Hematopoietic multipotent progenitor cell treated with erythropoietin and hydrocortisone succinate and interleukin-3 and kit ligand, for 8 days (in vitro differentiated cells): Measurements from ENCODE around the gene TNRC6A.
"Not testable (repeated sequence)": the region's sequence is repeated elsewhere in the genome, so short reads cannot be mapped to it uniquely, and the experiment has no call there.

Experiments
- DNase-seq: peaks from one replicate; pipeline ENCODE4 v3.0.0-alpha.2; 2015

TNRC6A gene

GRCh38 chr16:24848065-24848464 is 118.6 kb downstream of the TNRC6A start:
- no peak for DNase-seq

GRCh38 chr16:24849641-24850040 is 120.2 kb downstream of the TNRC6A start:
- DNase-seq: no peak

- no peak for DNase-seq
These were observed 121.0 kb downstream of the TNRC6A start for GRCh38 chr16:24850289-24850938.

GRCh38 chr16:24851700-24852099 is 122.2 kb downstream of the TNRC6A start:
- DNase-seq: no peak

- DNase-seq: no peak
These were observed 122.8 kb downstream of the TNRC6A start for GRCh38 chr16:24852281-24852721.

GRCh38 chr16:24853169-24853824 is 123.8 kb downstream of the TNRC6A start:
- no peak for DNase-seq

- DNase-seq: no peak
These were observed 124.4 kb downstream of the TNRC6A start for GRCh38 chr16:24853830-24854229.

GRCh38 chr16:24854607-24855171 is 125.2 kb downstream of the TNRC6A start:
- DNase-seq: no peak

- DNase-seq: no peak
These were observed 126.2 kb downstream of the TNRC6A start for GRCh38 chr16:24855678-24856077.

- DNase-seq: not testable (repeated sequence)
These were observed 127.4 kb downstream of the TNRC6A start for GRCh38 chr16:24856871-24857270.

GRCh38 chr16:24858219-24859041 is 129.0 kb downstream of the TNRC6A start:
- peak; percentile 54 for DNase-seq

- DNase-seq: no peak
These were observed 132.0 kb downstream of the TNRC6A start for GRCh38 chr16:24861461-24861860.

GRCh38 chr16:24863582-24864437 is 134.4 kb downstream of the TNRC6A start:
- DNase-seq: no peak

GRCh38 chr16:24869033-24869432 is 139.6 kb downstream of the TNRC6A start:
- no peak for DNase-seq

- DNase-seq: no peak
These were observed 142.4 kb downstream of the TNRC6A start for GRCh38 chr16:24871891-24872290.

GRCh38 chr16:24873028-24873427 is 143.6 kb downstream of the TNRC6A start:
- DNase-seq: no peak

GRCh38 chr16:24875466-24875865 is 146.0 kb downstream of the TNRC6A start:
- DNase-seq: no peak
